ENCODE measurements around the gene ANKRD53. TPM values are rescaled to one million over a fixed set of nuclear protein-coding genes. Genes with fewer than 3 reads are reported as not detected.

ANKRD53 gene
- polyA plus RNA-seq, 2 of the 4 experiments (the other 2 are of a cell fraction) = not detected

DNA sequence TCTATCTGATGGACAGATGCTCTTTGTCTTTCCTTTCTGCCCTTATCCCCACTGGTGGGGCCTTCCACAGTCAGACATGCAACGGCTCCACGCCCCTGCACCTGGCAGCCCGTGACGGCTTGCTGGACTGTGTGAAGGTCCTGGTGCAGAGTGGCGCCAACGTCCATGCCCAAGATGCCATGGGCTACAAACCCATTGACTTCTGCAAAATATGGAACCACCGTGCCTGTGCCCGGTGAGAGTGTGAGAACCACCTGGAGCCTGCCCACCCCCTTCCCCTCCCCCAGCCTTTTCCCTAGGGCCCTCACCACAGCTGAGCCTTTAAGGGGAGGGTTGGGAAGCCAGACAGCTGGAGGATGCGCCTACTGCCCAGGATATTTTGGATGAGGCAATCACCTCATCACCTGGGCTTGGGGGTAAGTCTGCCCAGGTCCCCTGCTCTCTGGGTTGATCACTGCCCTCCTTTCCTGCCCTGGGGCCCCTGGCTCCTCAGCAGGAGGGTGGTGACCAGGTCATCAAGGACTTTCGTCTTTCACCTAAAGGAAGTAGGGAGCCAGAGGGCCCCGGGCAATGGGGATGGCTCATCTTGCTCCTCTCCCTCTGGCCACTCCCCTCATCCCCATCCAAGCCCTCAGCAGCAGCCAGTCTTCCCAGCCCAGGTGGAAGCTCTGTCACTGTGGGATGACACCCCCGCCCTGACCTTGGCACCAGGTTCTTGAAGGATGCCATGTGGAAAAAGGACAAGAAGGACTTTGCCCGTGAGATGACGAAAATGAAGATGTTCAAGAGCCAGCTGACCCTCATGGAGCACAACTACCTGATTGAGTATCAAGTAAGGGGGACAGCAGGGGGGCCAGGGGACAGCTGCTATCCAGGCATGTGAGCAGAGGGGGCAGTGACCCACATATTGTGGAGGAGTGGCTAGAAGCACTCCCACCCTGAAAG lies 3.7 kb downstream of the ANKRD53 start:
- DNase-seq (ENCODE audit: low read depth in 1 of 2, low spot score in 1 of 2) = no peak
- no peak for FAIRE-seq
- CTCF ChIA-PET = interaction anchor here (1.2 to 11.6 kb wide), 13 partner anchors 10 to 678 kb away, joined by 3 to 171 read pairs (median 11); partner anchors contain the start of genes FIGLA and NAGK
- H3K4me3 ChIP-seq = no peak overlapping the region
- WGBS (ENCODE audit: missing lambda C conversion rate) = 87% methylated on average over 14 of the region's 14 CpGs
- ATAC-seq = no peak
- no peak for TF ChIP-seq GATA3 (IDR thresholded peaks at IDR 0.05; ENCODE audit: borderline replicate concordance)
- no peak for TF ChIP-seq NR3C1 (IDR thresholded peaks at IDR 0.05)
- TF ChIP-seq ZFP36 (IDR thresholded peaks at IDR 0.05; ENCODE audit: borderline replicate concordance, partially characterized antibody) = no peak
- no peak for TF ChIP-seq RAD21 (conservative IDR thresholded peaks at IDR 0.05 in 1 of 2, IDR thresholded peaks at IDR 0.05 in 1 of 2)
- TF ChIP-seq TP53 (CRISPR knock-in tag; IDR thresholded peaks at IDR 0.05) = no peak
- TF ChIP-seq HOXB5 (CRISPR knock-in tag; IDR thresholded peaks at IDR 0.05) = no peak
- no peak for TF ChIP-seq MAZ (IDR thresholded peaks at IDR 0.05; ENCODE audit: borderline replicate concordance, low read depth, low read length)
- TF ChIP-seq RFX5 (IDR thresholded peaks at IDR 0.05) = no peak
- TF ChIP-seq HOXA7 (CRISPR knock-in tag; IDR thresholded peaks at IDR 0.05) = no peak
- H3K4me1 ChIP-seq = peaks cover 5% of the 10 kb centered on the region; the same call in 1 of the 3 replicates
- no peak overlapping the region for H3K4me2 ChIP-seq
- H3K27ac ChIP-seq = no peak overlapping the region
- POLR2A ChIA-PET = interaction anchor here (0.6 kb wide), 1 partner anchor 111 kb away, joined by 3 read pairs; no protein-coding TSS in a partner anchor
- H3K9me3 ChIP-seq = no peaks in the 10 kb centered on the region

GRCh38 chr2:70982971-70983370 lies 4.5 kb downstream of the ANKRD53 start:
- Histone ChIP-seq H3K4me2 (no peak overlapping the region), H3K4me3 (no peak overlapping the region), H3K9me3 (no peaks in the 10 kb centered on the region), H3K27ac (no peak overlapping the region), H3K4me1 (peaks cover under 1% of the 10 kb centered on the region; the same call in 1 of the 3 replicates)
- WGBS (ENCODE audit: missing lambda C conversion rate) = 87% methylated on average over 3 of the region's 3 CpGs
- ChIA-PET CTCF (interaction anchor here (0.6 to 11.6 kb wide), 13 partner anchors 9 to 984 kb away, joined by 3 to 171 read pairs (median 12); partner anchors contain the start of genes FIGLA and NAGK), POLR2A (no interaction called here)
- TF ChIP-seq, protein P1, sequence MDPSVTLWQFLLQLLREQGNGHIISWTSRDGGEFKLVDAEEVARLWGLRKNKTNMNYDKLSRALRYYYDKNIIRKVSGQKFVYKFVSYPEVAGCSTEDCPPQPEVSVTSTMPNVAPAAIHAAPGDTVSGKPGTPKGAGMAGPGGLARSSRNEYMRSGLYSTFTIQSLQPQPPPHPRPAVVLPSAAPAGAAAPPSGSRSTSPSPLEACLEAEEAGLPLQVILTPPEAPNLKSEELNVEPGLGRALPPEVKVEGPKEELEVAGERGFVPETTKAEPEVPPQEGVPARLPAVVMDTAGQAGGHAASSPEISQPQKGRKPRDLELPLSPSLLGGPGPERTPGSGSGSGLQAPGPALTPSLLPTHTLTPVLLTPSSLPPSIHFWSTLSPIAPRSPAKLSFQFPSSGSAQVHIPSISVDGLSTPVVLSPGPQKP (IDR thresholded peaks at IDR 0.05; ENCODE audit: low read depth, low read length) = no peak
- no peak for TF ChIP-seq CBX2 (IDR thresholded peaks at IDR 0.05; ENCODE audit: borderline replicate concordance, low read depth)
- TF ChIP-seq FOSL2 (IDR thresholded peaks at IDR 0.05) = no peak
- no peak for TF ChIP-seq FOSL2 (CRISPR knock-in tag; IDR thresholded peaks at IDR 0.05)
- no peak for TF ChIP-seq EHMT2 (IDR thresholded peaks at IDR 0.05; ENCODE audit: low read depth)
- TF ChIP-seq ZC3H11A (IDR thresholded peaks at IDR 0.05) = no peak
- TF ChIP-seq ZSCAN20 (CRISPR knock-in tag; IDR thresholded peaks at IDR 0.05) = no peak
- no peak for TF ChIP-seq MAFK (IDR thresholded peaks at IDR 0.05; ENCODE audit: partially characterized antibody)
- TF ChIP-seq, protein P2, sequence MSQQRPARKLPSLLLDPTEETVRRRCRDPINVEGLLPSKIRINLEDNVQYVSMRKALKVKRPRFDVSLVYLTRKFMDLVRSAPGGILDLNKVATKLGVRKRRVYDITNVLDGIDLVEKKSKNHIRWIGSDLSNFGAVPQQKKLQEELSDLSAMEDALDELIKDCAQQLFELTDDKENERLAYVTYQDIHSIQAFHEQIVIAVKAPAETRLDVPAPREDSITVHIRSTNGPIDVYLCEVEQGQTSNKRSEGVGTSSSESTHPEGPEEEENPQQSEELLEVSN (IDR thresholded peaks at IDR 0.05; ENCODE audit: borderline replicate concordance, low read depth) = no peak
- TF ChIP-seq CTCF (IDR thresholded peaks at IDR 0.05) = no peak
- TF ChIP-seq BHLHE40 (IDR thresholded peaks at IDR 0.05; ENCODE audit: low read depth, low read length) = no peak
- no peak for TF ChIP-seq TP53 (CRISPR knock-in tag; IDR thresholded peaks at IDR 0.05)
- TF ChIP-seq TFCP2L1 (CRISPR knock-in tag; IDR thresholded peaks at IDR 0.05) = no peak
- no peak for TF ChIP-seq KDM1A (IDR thresholded peaks at IDR 0.05; ENCODE audit: low read depth)
- TF ChIP-seq BCL3 (IDR thresholded peaks at IDR 0.05) = no peak
- TF ChIP-seq ZFP36 (IDR thresholded peaks at IDR 0.05; ENCODE audit: borderline replicate concordance, partially characterized antibody) = no peak
- no peak for TF ChIP-seq PHF8 (IDR thresholded peaks at IDR 0.05; ENCODE audit: borderline replicate concordance, low read depth)
- TF ChIP-seq REST (IDR thresholded peaks at IDR 0.05) = no peak
- TF ChIP-seq CHD4 (IDR thresholded peaks at IDR 0.05; ENCODE audit: borderline replicate concordance) = no peak
- FAIRE-seq = no peak
- no peak for DNase-seq (ENCODE audit: low read depth in 1 of 2, low spot score in 1 of 2)
- ATAC-seq = no peak
